ENCODE measurements around the gene SAMD13. TPM values are rescaled to one million over a fixed set of nuclear protein-coding genes. Genes with fewer than 3 reads are reported as not detected.

SAMD13 gene
- total and polyA plus RNA-seq, 2 of the 4 experiments (the other 2 are of a cell fraction) = 0.27 to 0.36 TPM

GRCh38 chr1:84283381-84283780 is 18.1 kb upstream of the SAMD13 start:
- Histone ChIP-seq H2BK5ac (ENCODE audit: low read depth, low read length, poor library complexity, severe bottlenecking) (peak overlapping the region; percentile 57), H2AFZ (replicated peaks; ENCODE audit: low read length, poor library complexity) (no peak overlapping the region), H4K5ac (ENCODE audit: low read depth, low read length) (no peak overlapping the region; the same call in 1 of the 2 replicates), H2BK15ac (ENCODE audit: low read depth, low read length) (no peak overlapping the region), H2BK120ac (ENCODE audit: low read depth, low read length) (no peak overlapping the region), H3K9ac (ENCODE audit: low read depth, low read length) (no peak overlapping the region), H3K36me3 (ENCODE audit: control insufficient read depth, insufficient read depth, low read length) (no peaks in the 10 kb centered on the region), H3K56ac (ENCODE audit: extremely low read depth, insufficient read depth, low read length) (no peak overlapping the region), H3K14ac (replicated peaks; ENCODE audit: low read depth, low read length) (no peak overlapping the region), H4K8ac (ENCODE audit: low read depth in 2 of 2, low read length in 2 of 2) (no peak overlapping the region), H3K4me3 (ENCODE audit: insufficient read depth, low read depth, low read length) (no peak overlapping the region), H3K9me3 (ENCODE audit: control insufficient read depth, insufficient read depth, low read length) (peaks cover 6% of the 10 kb centered on the region; the same call in 1 of the 2 replicates), H3K4ac (ENCODE audit: low read depth, low read length) (no peak overlapping the region), H3K79me1 (ENCODE audit: low read depth in 1 of 2, low read length in 2 of 2) (no peaks in the 10 kb centered on the region), H3K27ac (ENCODE audit: insufficient read depth, low read length) (no peak overlapping the region), H3K27me3 (ENCODE audit: control insufficient read depth, insufficient read depth, low read length) (no peaks in the 10 kb centered on the region), H2AK5ac (ENCODE audit: low read depth, low read length) (no peak overlapping the region), H4K20me1 (ENCODE audit: insufficient read depth, low read length) (no peaks in the 10 kb centered on the region), H3K9me1 (ENCODE audit: insufficient read depth, low read length) (no peaks in the 10 kb centered on the region), H3K23ac (ENCODE audit: low read depth, low read length) (no peak overlapping the region), H3K4me1 (ENCODE audit: control insufficient read depth, insufficient read depth, low read length) (peaks cover 7% of the 10 kb centered on the region), H3K18ac (ENCODE audit: low read depth, low read length) (peak overlapping the region; percentile 81; the same call in 1 of the 2 replicates), H2AK9ac (replicated peaks; ENCODE audit: low read depth, low read length, poor library complexity) (no peak overlapping the region), H4K91ac (ENCODE audit: insufficient read depth, low read depth, low read length) (no peak overlapping the region), H2BK20ac (ENCODE audit: low read depth, low read length) (0 out of 2 replicates have a peak overlapping the region, but pooled peaks have one; percentile 30), H3K4me2 (ENCODE audit: low read depth, low read length) (no peak overlapping the region)
- ATAC-seq (ENCODE audit: low read depth) = no peak
- CTCF ChIA-PET = no interaction called here
- no TSS peak for BruUV-seq (replicated peaks)
- no peak for DNase-seq
- intact Hi-C loops (cut with micrococcal nuclease) (loop anchor here (10.0 kb wide), 1 partner anchor 69 kb away; no protein-coding TSS in a partner anchor), dilution Hi-C loops (cut with HindIII; ENCODE audit: low sequenced_read_pairs, unreplicated experiment) (no loop called here), in situ Hi-C loops (cut with MboI; ENCODE audit: low sequenced_read_pairs) (no loop called here)
- POLR2A ChIA-PET (ENCODE audit: unreplicated experiment) = no interaction called here
- WGBS, 2 experiments (ENCODE audit: extremely low coverage in 2 of 2, insufficient read length in 1 of 2) = 83% methylated on average over 1 of the region's 1 CpG; no CpG with 5 or more reads in 1 of the 2 experiments
- peak; percentile 42; the same call in 1 of the 2 replicates for TF ChIP-seq CEBPB (IDR thresholded peaks at IDR 0.05; ENCODE audit: low read depth, low read length)
- no peak for TF ChIP-seq FOS (IDR thresholded peaks at IDR 0.05; ENCODE audit: low read depth, low read length)
- TF ChIP-seq USF2 (IDR thresholded peaks at IDR 0.05; ENCODE audit: low read depth, low read length) = no peak
- no peak for TF ChIP-seq CTCF (conservative IDR thresholded peaks at IDR 0.05; ENCODE audit: low read depth, low read length)
